NCI-H1436 treated with DMSO at 0.1 percent for 48 hours (cell line): ENCODE measurements around the gene CEP83.
"Not testable (repeated sequence)": the region's sequence is repeated elsewhere in the genome, so short reads cannot be mapped to it uniquely, and the experiment has no call there.

Source experiments
- DNase-seq: peaks from one replicate; lab custom pipeline; 2025; lab: John Stamatoyannopoulos, UW

CEP83 gene

DNA sequence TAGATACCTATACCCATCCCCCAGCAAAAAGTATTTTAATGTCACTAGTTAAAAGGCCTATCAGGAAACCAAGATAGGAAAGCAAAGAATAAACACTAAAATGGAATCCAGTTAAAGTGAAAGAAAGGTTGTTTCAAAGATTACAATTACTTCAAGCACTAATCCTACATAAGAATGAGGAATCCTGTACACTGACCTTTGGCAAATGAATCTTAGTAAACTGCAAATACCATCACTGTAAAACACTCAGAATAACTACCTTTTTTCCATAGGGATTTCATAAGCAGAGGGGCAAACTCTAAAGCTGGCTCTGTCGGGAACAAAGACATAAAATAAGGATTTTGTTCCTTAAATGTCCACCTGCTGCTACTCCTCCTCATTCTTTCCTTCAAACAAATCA lies 25.9 kb downstream of the CEP83 start:
- no peak for DNase-seq

DNA sequence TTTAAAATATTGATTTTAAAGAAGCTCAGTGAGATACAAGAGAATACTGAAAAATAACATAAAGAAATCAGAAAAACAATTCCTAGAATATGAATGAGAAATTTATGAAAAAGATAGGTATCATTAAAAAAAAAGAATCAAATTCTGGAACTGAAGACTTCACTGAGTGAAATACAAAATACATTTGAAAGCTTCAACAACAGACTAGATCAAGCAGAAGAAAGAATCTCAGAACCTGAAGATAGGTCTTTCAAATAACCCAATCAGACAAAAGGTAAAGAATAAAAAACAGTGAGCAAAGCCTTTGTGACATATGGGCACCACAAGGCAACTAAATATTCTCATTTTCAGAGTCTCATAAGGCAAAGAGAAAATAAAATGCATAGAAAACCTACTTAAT lies 29.4 kb downstream of the CEP83 start:
- DNase-seq, result no peak

DNA sequence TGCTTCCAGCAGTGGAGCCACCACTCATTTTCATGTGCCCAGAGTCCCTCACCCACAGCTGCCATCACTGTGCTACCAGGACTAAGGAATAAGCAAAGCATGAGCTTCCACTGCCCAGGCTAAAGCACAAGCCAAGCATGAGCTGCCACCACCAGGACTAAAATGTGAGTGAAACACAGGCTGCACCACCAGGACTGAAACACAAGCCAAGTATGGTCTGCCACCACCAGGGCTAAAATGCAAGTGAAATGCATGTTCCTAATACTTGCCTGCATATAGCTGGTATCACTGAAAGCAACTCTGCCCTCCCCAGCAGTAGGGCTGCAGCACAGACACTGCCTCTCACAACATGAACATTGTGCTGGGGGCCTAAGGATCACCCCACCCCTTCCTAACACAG lies 30.0 kb downstream of the CEP83 start:
- no peak for DNase-seq

DNA sequence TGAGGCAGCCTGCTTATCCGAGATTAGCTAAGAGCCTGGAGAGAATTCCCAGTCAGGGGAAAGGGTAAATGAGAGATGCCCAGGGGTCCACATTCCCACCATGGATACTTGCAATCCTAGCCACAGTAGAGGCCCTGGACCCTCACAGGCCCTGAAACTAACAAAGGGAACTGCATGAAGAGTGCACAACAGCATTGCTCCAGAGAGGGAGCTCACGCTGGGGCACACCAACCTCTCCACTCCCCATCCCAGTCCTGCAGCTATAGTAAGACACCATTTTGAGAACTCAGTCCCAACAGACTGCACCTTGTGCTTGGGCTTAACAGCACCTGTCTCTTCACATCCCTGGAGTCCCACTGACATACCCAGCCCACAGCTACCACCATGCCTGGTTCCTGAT lies 30.5 kb downstream of the CEP83 start:
- no peak for DNase-seq

DNA sequence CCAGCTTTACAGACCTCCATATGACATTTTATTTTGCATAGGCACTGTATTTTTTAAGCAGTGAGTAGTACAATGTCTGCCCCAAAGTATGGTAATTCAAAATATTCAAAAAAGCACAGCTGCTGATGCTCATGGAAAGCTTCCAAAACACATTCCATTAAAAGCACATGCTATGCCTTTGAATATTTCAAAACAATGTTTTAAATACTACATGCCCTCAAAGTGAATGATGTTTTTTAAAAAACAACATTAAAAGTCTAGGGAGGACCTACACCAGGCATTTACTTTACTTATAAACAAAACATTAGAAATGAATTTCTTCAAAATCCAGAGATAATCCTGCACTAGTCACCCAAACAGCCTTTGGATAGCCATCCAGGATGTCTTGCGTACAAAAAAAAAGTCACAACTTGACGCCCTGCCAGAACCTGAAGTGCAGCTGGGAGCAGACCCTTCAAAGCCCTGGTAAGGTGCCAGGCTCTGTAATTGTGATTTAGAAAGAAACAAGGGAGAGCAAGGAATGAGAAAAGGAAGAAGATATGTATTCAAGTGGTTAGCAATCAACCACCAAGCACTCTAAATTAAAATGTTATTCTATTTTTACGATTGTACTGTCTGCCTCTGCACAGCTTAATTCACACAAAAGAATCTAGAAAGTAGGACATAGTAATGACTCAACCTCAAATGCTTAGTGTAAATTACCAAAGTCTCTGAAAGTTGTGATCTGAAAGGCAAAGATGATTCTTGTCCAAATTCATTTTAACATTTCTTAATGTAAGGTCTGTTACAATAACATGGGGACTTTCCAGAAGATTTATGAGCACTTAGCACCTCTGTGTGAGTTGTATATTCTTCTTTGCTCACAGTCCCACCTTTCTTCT lies 31.9 kb downstream of the CEP83 start:
- DNase-seq, result no peak

DNA sequence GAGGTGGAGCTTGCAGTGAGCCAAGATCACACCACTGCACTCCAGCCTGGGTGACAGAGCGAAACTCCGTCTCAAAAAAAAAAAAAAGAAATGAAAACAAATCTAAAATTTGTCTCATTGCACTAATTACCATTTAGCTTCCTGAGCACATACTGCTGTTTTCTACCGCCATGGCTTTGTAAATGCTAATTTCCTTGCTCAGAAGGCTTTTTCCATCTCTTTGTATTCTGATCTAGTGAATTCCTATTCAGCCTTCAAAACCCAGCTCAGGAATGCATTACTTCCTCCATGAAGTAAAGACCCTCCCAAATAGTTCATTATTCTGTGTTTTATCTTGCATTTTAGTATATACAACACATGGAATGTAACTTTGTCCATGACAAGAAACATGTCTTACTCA lies 33.6 kb downstream of the CEP83 start:
- DNase-seq, result no peak

DNA sequence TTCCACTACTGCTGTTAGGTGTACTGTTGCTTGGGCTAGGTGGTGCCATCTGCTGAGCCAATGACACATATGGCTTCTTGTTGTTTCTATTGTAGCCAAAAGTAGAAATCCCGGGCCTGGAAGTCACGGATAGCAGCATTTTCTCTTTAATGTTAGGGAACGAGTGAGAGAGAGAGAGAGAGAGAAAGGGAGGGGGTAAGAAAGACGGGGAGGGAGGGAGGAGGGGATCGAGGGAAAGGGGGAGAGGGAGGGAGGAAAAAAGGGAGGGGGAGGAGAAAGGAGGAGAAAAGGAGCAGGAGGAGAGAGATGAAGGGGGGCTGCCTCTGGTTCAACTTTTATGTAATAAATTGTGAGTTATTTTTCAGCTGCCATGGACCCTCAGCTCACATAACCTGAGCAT lies 34.8 kb downstream of the CEP83 start:
- DNase-seq, result not testable (repeated sequence)

DNA sequence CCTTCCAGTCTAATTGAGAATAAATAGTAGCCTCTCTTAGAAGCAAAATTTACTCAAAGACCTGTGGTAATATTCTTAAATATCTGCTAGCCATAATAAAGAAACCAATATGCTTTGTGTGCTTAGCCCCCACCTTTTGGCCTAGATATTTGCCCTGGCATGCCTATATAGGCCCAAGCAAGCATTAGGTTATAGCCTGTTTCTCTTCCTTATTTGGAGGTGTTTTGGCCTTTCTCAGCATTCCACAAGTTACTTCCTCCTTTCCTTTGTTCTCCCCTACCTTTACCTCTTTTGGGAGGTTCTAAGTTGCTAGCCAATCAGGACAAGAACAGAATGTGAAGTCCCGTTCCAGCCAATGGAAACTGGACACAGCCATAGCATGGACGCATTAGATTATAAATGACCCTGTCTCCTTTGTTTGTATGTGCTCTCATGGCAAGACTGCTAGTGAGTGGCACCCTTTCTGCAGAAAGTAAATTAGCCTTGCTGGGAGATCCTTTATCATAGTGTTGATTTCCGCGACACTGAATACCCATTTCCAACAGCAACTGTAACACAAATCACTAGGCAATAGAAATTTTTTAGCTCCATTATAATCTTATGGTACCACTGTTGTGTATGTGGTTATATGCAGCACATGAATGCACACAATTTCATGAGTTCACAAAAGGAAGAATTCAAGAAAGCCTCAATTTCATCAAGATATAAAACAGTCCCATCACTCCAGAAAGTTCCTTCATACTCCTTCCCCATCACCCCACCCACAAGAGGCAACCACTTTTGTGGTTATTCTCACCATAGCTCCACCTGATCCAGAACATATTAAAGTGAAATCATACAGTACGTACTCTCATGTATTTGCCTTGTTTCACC lies 37.6 kb downstream of the CEP83 start:
- no peak for DNase-seq

DNA sequence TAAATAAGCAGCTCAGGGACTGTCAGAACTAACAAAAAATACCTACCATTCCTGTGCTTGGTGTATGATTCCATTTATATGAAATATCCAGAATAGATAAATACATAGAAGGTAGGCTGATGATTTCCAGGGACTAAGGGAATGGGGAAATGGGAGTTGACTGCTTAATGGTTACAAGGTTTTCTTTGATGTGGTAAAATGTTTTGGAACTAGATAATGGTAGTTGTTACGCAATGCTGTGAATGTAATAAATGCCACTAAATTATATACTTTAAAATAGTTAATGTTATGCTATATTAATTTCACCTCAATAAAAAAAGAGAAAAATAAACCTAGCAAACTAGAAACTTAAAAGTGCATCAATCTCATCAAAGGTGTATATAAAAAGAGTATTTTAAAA lies 41.1 kb downstream of the CEP83 start:
- no peak for DNase-seq

DNA sequence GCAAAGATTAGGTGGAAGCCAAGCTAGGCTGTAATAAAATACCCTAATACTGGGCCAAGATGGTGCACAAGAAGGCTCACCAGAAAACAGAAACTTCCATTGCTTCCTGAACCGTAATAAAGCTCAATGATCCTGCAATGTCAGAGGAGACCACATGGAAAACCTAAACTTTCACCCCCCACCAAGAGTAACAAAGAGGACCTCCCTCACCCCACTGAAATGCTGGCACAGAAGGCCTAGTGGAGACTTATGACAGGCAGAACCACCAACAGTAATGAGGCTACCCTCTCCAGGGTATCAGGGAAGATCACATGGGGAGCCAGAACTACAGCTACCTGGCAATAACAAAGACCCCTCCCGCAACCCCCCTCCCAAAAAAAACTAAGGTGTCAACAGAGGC lies 43.1 kb downstream of the CEP83 start:
- no peak for DNase-seq

DNA sequence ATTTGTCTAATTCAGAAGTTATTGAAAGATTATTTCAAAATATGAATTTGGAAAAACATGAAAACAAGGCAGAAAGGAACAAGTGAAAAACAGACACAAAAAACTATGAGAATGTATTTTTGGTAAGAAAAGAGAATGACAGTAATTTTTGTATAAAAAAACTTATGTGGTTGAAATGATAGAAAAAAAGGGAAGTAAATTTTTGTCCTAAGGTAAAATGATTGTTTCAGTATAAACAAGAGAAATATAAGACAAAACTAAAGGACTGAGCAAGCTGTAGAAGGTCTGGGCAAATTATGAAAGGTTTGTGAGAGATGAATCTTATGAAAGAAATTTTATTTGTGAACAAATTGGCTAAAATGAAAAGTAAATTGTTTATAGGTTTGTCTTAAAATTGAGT lies 44.6 kb downstream of the CEP83 start:
- no peak for DNase-seq

DNA sequence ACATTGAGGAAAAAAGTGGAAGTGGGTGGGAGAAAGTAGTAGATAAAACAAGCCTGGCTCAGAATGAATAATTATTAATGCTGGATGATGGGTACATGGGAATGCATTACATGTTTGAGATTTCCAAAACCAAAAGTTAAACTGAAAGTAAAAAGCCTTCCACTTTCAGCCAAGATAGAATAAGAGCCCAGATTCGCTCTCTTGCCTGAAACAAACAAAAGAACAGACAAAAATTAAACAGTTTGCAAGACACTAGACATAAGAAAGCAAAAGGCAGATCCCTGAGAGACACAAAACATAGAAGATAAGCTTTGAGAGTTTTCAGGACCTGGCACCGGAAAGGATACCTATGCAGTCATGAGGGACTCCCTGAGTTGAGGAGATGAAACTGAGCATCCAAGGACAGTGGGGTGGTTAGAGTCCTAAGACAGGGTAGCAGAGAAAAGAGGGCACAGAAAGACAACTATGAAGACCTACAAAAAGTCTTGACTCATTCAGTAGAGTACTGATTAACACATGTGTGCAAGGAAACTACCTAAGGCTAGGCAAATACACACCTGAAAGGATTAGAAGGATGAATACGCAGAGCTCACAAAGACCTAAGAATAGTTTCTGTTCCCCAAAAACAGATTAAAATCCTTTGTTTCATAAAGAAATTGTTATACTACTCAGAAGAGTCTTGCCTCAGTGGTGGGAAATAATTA lies 54.1 kb downstream of the CEP83 start:
- DNase-seq, result no peak

DNA sequence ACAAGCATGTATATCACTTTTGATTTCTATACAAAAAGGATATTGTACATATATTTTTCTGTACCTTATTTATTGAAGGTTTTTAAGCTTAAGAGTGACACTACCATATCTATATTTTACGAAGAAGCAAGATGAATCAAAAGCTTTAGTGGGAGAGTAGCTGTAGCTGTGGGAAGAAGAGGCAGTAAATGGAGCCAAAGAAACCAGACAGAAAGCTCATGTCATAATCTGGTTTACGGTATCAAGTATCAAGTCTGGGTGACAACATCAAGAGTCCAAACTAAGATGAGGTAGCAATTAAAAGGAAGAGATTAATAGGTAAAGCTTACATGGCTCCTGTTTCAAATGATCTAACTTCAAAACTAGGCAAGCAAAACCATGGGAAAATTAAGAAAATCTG lies 54.8 kb downstream of the CEP83 start:
- DNase-seq, result no peak

DNA sequence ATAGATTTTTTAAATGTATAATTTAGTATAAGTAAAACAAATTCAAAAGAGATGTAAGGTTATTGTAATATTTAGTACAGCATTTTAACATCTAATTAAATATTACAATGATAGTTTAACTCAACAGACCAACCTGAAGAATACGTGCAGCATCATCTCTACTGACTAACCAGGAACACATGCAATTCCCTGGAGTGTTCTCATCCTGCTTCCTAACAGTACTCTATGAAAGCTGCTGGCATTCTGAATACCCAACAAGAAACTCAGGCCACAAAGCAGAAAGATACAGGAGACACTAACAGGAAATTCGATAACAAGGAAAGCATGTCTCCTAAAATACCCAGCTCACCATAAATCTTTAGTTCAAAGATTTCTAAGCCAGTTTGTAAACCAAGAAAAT lies 58.3 kb downstream of the CEP83 start:
- no peak for DNase-seq

DNA sequence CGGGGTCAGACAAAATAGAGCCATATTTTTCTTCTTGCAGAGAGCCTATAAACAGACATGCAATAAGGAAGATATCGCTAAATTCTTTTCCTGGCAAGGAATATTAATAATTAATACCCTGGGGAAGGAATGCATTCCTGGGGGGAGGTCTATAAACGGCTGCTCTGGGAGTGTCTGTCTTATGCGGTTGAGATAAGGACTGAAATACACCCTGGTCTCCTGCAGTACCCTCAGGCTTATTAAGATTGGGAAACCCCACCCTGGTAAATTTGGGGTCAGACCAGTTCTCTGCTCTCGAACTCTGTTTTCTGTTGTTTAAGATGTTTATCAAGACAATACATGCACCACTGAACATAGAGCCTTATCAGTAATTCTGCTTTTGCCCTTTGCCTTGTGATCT lies 61.0 kb downstream of the CEP83 start:
- DNase-seq, result not testable (repeated sequence)

DNA sequence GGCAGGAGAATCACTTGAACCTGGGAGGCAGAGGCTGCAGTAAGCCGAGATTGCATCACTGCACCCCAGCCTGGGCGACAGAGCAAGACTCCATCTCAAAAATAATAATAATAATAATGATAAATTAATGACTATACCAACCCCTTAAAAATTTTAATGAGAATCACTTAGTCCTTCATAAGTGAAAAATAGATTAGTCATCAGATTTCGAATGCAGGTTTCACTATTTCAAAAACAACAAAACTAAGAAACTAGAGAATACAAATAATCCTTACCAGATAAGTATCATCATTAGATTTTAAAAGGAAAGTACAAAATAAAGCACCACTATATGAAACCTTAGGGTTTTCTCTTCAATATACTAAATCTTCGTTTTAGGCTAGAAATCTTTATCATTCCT lies 62.3 kb downstream of the CEP83 start:
- no peak for DNase-seq

DNA sequence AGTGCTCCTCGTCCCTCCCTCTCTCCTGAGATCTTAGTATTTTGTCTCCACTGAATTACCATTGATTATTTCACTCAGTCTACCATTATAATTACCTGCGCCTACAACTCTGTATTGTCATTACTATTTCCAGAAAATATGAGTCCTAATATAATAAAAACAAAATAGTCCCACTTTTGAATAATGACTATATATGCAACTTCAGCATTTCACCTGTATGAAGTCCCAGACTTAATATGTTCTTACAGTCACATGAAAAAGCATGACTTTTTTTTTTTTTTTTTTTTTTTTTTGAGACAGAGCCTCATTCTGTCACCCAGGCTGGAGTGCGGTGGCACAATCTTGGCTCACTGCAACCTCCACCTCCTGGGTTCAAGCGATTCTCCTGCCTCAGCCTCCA lies 63.7 kb downstream of the CEP83 start:
- not testable (repeated sequence) for DNase-seq

DNA sequence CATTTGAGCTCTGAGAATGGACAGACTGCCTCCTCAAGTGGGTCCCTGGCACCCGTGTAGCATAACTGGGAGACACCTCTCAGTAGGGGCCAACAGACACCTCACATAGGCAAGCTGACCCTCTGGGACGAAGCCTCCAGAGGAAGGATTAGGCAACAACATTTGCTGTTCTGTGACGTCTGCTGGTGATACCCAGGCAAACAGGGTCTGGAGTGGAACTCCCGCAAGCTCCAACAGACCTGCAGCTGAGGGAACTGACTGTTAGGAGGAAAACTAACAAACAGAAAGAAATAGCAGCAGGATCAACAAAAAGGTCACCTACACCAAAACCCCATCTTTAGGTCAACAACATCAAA lies 69.6 kb downstream of the CEP83 start:
- no peak for DNase-seq

DNA sequence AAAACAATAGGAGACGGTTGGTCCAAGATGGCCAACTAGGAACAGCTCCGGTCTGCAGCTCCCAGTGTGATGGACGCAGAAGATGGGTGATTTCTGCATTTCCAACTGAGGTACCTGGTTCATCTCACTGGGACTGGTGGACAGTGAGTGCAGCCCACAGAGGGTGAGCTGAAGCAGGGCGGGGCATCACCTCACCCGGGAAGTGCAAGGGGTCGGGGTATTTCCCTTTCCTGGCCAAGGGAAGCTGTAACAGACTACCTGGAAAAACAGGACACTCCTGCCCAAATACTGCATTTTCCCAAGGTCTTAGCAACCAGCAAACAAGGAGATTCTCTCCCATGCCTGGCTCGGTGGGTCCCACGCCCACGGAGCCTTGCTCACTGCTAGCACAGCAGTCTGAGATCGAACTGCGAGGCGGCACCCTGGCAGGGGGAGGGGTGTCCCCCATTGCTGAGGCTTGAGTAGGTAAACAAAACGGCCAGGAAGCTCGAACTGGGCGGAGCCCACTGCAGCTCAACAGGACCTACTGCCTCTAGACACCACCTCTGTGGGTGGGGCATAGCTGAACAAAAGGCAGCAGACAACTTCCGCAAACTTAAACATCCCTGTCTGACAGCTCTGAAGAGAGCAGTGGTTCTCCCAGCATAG lies 70.1 kb downstream of the CEP83 start:
- DNase-seq, result not testable (repeated sequence)

DNA sequence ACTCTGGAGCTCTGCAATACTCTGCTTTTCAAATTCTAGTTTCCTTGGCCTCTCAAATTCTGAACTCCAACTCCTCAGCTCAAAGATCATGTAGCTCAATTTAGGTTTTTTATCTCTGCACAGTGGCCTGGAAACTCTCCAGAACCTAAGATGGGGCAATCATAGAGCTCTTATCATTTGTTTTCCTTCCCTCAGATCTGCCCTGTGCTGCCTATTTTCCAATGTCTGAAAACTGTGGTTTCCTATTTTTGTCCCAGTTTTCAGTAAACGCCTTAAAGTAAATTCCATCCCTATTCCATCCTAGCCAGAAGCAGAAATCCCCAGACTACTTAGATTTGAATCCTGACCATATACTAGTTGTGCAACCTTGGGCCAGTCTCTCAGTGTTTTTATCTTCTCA lies 73.2 kb downstream of the CEP83 start:
- DNase-seq, result no peak

DNA sequence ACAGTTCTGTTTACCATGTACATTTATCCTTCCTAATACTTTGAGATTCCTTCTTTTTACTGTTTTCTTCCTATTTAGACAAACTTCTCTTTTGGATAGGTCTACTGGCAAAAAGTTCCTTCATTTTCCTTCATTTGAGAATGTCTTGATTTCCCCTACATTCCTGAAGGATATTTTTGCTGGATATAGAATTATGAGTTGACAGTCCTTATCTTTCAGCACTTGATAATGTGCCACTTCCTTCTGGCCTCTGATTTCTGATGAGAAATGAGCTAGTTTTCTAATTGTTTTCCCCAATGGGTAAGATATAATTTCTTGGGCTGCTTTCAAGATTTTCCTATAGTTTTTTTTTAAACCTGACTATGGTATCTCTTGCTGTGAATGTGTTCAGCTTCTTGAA lies 75.6 kb downstream of the CEP83 start:
- DNase-seq, result no peak

DNA sequence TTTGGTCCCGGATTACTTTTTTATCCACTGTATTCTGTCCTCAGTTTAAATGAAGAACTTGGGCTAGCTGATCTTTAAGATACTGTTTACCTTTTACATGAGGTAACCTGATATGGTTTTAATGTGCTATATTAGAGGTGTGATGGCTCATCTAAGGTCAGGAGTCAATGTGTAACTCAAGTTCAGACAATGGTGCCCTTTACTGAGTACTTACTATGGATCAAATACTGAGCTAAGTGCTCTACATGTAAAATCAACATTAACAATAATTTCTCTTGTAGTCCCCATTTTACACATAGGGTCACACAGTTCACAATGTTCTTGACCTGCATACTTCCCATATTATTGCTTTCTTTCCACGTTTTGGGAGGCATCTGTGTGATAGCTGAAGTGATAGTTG lies 79.2 kb downstream of the CEP83 start:
- DNase-seq, result no peak
